SHP77 treated with DMSO at 0.1 percent for 48 hours (cell line): ENCODE data around the gene LRRC18.

ENCODE experiments used
- DNase-seq: peaks from one replicate; lab custom pipeline; 2025; lab: John Stamatoyannopoulos, UW

Gene LRRC18

DNA sequence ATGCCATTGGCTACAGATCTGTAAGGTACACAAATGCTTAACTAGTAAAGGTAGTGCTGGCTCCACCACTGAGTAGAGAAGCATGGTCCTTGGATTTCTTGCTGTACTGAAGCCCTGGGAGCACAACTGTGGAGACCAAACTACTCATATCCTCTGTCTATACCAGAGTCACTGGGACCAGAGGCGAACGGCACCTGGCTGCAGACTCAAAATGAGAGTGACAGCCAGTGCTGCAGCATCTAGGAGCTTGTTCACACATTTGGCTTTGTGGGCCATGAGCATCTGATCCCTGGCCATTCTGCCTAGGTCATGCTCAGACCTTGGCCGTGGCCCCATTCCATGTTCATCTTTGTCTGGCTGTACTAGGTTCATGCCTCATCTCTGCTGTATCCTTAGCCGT is 31.9 kb downstream of the LRRC18 start:
- no peak for DNase-seq

DNA sequence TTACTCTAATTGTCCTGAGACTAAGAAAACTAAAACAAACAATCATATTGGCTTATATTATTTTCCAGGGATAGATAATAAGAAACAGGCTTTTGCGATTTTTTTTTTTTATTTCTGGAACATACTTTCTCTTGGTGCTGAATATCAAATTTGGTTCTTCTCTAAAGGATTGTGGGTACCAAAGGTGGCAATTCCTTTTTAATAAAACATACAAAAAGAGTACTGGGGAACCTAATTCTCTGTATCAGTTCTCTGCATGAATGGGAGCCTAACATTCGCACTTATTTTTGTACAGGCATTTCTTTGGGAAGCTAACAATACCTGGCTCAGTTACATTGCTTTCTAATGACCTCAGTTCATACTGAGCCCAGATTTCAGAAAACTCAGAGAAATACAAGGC is 32.8 kb downstream of the LRRC18 start:
- no peak for DNase-seq

DNA sequence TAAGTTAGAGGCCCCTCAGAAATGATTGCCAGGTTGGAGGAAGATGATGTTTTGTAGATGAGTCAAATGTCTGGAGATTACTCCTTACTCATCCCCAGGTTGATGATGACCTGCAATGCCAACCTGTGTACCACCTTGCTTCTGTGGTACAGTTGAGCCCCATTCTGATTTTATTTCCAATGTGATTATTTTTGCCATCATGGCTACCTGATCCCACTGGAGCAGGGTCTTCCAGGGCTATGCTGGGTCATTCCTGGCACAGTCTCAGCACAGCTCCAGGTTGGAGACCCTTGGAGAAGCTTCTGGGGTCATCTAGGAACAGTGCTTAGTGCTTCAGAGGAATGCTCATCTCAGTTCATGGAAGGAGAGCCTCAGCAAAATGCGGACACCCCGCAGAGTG is 34.3 kb downstream of the LRRC18 start:
- no peak for DNase-seq

GRCh38 chr10:48904861-48905260 is 34.8 kb downstream of the LRRC18 start:
- no peak for DNase-seq

DNA sequence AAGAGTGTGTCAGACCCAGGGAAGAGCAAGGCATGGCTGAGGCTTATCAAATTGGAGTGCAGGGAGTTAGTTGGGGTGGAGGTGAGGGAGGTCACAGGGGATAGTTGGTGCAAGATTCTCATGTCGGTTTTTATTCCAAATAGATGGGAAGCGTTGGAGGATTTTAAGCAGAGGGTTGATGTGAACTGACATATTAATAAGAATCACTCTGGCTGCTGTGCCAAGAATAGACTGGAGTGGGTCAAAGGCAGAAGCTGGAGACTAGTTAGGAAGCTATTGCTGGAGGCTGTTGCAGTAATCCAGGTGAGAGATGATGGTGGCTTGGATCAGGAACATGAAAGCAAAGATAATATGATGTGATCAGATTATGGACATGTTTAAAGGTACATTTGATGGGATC is 36.5 kb downstream of the LRRC18 start:
- DNase-seq, result no peak

DNA sequence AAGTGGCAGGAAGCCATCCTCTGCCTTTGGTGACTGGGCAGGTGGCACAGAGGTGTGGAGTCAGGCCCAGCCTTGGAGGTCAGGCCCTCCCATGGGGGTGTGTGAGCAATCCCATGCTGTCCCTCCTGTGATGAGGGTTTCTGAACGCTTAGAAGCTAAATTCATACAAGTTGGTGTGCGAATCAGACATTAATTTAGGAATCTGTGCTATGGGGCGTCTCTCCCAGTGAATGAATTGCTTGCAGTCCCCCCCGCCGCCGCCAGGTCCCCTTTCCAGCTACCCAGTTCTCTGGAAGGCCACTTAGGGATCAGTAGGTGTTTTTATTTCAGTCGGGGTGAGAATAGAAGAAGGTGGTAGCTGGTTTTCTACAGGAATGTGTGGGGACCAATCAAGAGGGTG is 37.5 kb downstream of the LRRC18 start:
- no peak for DNase-seq

- DNase-seq, result no peak
Measured at GRCh38 chr10:48901319-48901718, 38.3 kb downstream of the LRRC18 start.

GRCh38 chr10:48900371-48900801 is 39.3 kb downstream of the LRRC18 start:
- DNase-seq, result no peak

DNA sequence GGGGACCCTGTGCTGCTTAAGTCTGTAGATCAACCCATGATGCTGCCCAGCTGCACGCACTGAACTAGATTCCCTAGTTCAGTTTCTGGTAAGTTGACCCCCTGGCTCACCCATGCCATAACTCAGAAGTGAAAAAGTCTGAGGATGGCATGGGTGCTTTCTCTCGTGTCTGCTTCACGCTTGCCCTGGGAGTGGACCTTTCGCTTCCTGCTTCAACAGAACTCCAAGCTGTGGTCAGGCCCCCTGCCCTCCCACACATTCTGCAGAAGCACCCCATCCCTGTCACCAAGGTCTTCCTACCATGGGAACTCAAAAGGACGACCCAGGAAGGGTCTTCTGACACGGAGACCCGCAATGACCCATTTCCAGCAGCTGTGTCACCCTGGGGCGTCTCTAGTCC is 39.9 kb downstream of the LRRC18 start:
- DNase-seq, result no peak

- DNase-seq, result no peak
Measured at GRCh38 chr10:48898426-48898825, 41.2 kb downstream of the LRRC18 start.

GRCh38 chr10:48897441-48897790 is 42.2 kb downstream of the LRRC18 start:
- DNase-seq, result no peak

DNA sequence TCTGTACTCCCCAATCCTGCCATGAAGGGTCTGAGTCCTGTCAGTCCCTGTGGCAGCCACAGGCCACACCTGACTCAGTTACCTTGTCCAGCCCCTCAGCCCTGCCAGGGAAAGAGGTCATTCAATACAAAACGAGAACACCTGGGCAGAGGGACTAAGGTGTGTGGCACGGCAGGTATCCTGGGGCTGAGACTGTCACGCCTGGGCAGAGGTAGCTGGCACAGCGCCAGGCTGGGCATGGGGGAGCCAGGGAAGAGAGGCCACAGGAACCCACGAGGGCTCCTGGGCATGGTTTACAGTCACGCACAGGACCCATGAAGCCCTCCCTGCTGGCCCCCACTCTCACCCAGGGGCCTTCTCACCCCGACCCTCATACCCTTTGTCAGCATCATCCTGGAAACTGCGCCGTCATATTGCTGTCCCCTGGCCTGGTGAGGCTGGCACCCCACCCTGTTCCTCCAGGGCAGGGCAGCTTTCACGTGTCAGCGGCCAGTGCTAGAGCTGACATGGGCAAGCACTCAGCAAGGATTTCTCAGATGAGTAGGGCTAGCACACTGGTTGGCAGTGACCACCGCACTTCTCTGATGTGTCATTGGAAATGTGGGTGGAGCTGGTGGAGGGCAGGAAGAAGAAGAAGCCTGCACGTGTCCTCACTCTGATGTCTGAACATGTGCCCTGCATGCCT is 42.7 kb downstream of the LRRC18 start:
- DNase-seq, result no peak

- DNase-seq, result no peak
Measured at GRCh38 chr10:48895803-48896195, 43.8 kb downstream of the LRRC18 start.

GRCh38 chr10:48894911-48895802 is 44.5 kb downstream of the LRRC18 start:
- DNase-seq, result no peak

- DNase-seq, result no peak
Measured at GRCh38 chr10:48890888-48891850, 48.5 kb downstream of the LRRC18 start.

DNA sequence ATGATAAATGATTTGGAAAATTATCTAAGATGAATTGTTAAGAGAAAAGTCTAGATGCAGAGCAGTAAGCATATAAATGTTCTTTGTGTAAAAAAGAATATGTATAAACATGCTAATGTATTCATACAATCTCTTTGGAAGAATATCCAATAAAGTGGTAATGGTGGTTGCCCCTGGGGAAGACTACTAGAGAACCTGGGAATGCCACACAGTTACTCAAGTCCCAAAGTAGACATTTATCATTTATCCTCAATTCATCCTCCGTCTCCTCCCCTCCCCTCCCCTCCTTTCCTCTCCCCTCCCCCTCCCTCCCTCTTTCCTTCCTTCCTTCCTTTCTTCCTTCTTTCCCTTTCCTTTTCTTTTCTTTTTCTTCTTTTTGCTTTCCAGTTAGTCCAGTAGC is 51.7 kb downstream of the LRRC18 start:
- no peak for DNase-seq

- DNase-seq, result no peak
Measured at GRCh38 chr10:48885376-48885775, 54.3 kb downstream of the LRRC18 start.

GRCh38 chr10:48884179-48885045 is 55.2 kb downstream of the LRRC18 start:
- DNase-seq, result no peak

- DNase-seq, result no peak
Measured at GRCh38 chr10:48883701-48884100, 55.9 kb downstream of the LRRC18 start.

DNA sequence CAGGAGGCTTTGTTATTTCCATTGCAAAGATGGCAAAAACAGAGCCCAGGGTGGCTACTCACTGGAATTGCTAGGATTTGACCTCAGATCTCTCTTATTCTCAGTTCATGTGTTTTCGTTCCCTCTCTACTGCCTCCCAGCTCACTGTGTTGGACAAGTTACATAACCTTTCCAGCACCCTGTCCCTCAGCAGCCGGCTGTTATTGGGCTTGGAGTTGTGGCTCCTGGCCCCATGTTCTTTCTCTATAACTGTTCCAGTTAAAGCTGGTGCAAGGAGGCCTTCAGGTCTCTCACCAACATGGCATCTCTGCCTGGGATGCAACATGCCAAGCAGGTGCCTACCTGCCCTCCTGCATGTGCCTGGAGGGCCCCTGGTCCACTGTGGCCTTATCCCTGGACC is 56.8 kb downstream of the LRRC18 start:
- no peak for DNase-seq

GRCh38 chr10:48881937-48882336 is 57.7 kb downstream of the LRRC18 start:
- no peak for DNase-seq
